Endothelial cell (in vitro differentiated cells): ENCODE data around the gene CXCR1. TPM values are rescaled to one million over a fixed set of nuclear protein-coding genes. Genes with fewer than 3 reads are reported as not detected.

Experiments
- DNase-seq: peaks from one replicate; pipeline ENCODE4 v3.0.0; 2021; ENCODE audit warnings: low spot score
- H3K27ac Mint-ChIP-seq: one replicate; pipeline ENCODE4 v1.8.0; 2021; ENCODE audit warnings: mixed read lengths, inconsistent platforms; ENCODE audit not compliant: unreplicated experiment
- H3K27me3 Mint-ChIP-seq: one replicate; pipeline ENCODE4 v1.8.0; 2021; ENCODE audit warnings: mild to moderate bottlenecking, moderate library complexity, mixed read lengths, inconsistent platforms; ENCODE audit not compliant: unreplicated experiment
- H3K36me3 Mint-ChIP-seq: one replicate; pipeline ENCODE4 v1.8.0; 2021; ENCODE audit warnings: mild to moderate bottlenecking, low read depth, mixed read lengths, inconsistent platforms; ENCODE audit not compliant: unreplicated experiment
- H3K4me1 Mint-ChIP-seq: one replicate; pipeline ENCODE4 v1.8.0; 2021; ENCODE audit warnings: mild to moderate bottlenecking, mixed read lengths, inconsistent platforms; ENCODE audit not compliant: unreplicated experiment
- H3K4me3 Mint-ChIP-seq: one replicate; pipeline ENCODE4 v1.8.0; 2021; ENCODE audit warnings: mild to moderate bottlenecking, mixed read lengths, inconsistent platforms; ENCODE audit not compliant: unreplicated experiment
- H3K9me3 Mint-ChIP-seq: one replicate; pipeline ENCODE4 v1.8.0; 2021; ENCODE audit warnings: mixed read lengths, inconsistent platforms; ENCODE audit not compliant: unreplicated experiment
- total RNA-seq: library from RNA; stranded (reverse); fragmentation: NEBNext Ultra II Directional; extraction: Animal tissue kit (Norgen Biotek cat#: 25700); gene quantifications from one replicate; pipeline ENCODE4 v1.2.1, GENCODE V29; 2021; ENCODE audit not compliant: unreplicated experiment
- TF ChIP-seq, protein P1 (sequence below): fragments of 200-600 bp; sonication (generic); IDR thresholded peaks from one replicate; pipeline ENCODE4 v1.5.0; 2021; ENCODE audit warnings: antibody characterized with exemption; ENCODE audit not compliant: unreplicated experiment

The CXCR1 gene
- total RNA-seq, 1 donor from 2014 or later, result not detected

DNA sequence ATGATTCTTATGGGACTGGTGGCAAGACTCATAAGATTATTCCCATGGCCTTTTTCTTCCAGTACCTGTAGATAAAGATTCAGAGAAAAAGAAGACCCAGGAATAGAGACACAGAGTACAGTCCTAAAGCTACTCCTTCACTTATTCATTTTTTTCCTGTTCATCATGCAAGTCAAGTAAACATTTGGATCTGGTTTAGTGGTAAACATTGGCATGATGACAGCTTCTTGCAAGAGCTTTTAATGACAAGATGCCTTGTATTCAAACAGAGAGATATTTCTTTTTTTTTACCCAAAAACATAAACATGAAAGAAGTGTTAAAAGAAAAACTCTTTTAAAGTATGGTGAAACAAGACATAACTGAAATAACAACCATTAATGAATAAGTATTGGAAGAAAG lies 20.7 kb downstream of the CXCR1 start:
- DNase-seq, result no peak
- Mint-ChIP-seq H3K27me3 (peaks cover 7% of the 10 kb centered on the region), H3K4me3 (no peak overlapping the region), H3K4me1 (peaks cover 3% of the 10 kb centered on the region), H3K36me3 (peaks cover 14% of the 10 kb centered on the region), H3K27ac (no peak overlapping the region), H3K9me3 (peaks cover 7% of the 10 kb centered on the region)
- TF ChIP-seq, protein P1, sequence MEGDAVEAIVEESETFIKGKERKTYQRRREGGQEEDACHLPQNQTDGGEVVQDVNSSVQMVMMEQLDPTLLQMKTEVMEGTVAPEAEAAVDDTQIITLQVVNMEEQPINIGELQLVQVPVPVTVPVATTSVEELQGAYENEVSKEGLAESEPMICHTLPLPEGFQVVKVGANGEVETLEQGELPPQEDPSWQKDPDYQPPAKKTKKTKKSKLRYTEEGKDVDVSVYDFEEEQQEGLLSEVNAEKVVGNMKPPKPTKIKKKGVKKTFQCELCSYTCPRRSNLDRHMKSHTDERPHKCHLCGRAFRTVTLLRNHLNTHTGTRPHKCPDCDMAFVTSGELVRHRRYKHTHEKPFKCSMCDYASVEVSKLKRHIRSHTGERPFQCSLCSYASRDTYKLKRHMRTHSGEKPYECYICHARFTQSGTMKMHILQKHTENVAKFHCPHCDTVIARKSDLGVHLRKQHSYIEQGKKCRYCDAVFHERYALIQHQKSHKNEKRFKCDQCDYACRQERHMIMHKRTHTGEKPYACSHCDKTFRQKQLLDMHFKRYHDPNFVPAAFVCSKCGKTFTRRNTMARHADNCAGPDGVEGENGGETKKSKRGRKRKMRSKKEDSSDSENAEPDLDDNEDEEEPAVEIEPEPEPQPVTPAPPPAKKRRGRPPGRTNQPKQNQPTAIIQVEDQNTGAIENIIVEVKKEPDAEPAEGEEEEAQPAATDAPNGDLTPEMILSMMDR, result no peak

DNA sequence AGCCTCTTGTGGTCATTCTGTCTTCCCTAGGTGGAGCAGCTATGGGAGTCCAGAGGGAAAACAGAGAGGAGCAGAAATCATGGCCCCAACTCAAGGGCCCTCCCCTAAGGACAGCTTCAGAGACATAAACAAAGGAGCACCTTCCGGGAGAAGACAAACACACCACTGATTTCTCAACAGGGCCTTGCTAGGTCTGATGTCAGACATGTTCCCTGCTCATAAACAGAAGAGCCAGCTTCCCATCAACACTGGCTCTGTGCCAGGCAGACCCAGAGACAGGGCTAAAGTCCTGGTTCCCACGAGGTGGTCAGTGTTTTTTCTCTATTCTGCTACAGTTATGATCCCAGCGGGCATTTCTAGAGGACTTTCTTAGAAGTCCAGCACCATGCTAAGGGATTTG lies 21.6 kb downstream of the CXCR1 start:
- Mint-ChIP-seq H3K4me1 (peaks cover 3% of the 10 kb centered on the region), H3K4me3 (no peak overlapping the region), H3K36me3 (peaks cover 14% of the 10 kb centered on the region), H3K27me3 (peaks cover 7% of the 10 kb centered on the region), H3K9me3 (peaks cover 7% of the 10 kb centered on the region), H3K27ac (no peak overlapping the region)
- no peak for DNase-seq
- TF ChIP-seq, protein P1, result no peak

DNA sequence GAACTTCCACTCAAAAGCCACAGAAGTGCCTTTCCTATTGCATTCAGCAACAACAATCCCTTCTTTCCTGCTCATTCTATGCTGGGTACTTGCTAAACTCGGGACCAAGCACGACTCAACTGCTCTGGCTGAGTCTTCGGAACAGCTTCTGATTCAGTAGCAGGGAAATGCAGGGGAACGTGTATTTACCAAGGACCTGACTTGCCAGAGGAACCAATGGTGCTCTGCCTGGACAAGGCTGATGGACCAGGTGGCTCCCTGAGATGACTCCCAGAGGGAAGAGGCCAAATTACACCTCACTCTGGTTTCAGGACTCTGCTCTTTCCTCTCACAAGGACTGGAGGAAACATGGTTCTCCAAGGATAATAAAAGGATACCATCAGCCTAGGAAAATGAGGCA lies 28.7 kb downstream of the CXCR1 start:
- Mint-ChIP-seq H3K27me3 (peaks cover 4% of the 10 kb centered on the region), H3K9me3 (no peaks in the 10 kb centered on the region), H3K27ac (no peak overlapping the region), H3K4me1 (peaks cover 10% of the 10 kb centered on the region), H3K4me3 (no peak overlapping the region), H3K36me3 (peaks cover 9% of the 10 kb centered on the region)
- no peak for DNase-seq
- TF ChIP-seq, protein P1, result no peak

DNA sequence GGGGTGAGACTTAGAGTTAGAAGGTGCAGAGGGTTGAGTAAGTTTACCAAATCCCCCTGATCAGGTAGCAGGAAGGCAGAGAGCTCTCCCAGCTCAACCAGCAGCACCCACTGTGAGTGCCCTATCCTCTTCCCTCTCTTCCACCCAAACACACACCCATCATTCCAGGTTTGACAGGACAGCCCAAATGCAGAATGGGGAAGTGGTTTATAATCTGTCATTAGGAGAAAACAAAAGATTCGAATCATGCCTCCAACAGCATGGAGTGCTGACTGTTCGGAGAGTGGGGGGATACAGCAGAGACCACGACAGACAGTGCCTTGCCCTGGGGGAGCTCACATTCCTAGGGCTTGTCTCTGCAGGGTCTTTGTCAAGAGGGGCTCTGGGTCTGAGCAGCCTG lies 29.2 kb downstream of the CXCR1 start:
- TF ChIP-seq, protein P1, result no peak
- H3K27me3 Mint-ChIP-seq, result peaks cover 5% of the 10 kb centered on the region
- peaks cover 10% of the 10 kb centered on the region for H3K4me1 Mint-ChIP-seq
- H3K4me3 Mint-ChIP-seq, result no peak overlapping the region
- H3K9me3 Mint-ChIP-seq, result no peaks in the 10 kb centered on the region
- no peak for DNase-seq
- H3K27ac Mint-ChIP-seq, result no peak overlapping the region
- H3K36me3 Mint-ChIP-seq, result peaks cover 9% of the 10 kb centered on the region

DNA sequence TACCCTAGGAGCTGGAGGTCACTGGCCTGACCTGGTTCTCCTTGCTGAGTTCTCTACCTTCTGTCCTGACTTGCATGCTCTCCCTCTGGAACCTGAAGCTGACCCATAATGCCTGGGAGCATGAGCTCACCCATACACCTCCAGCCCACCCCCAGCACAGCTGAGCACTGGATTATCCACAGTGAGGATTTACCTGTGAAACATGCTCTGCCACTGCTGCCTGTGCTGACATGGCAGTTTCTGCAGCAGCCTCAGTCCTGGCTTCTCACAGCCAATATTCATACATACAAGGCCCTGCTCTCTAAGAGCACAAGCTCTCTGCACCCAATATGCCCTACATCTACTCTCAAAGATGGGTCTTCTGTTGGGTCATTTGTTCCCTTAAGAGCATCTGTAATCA lies 35.9 kb downstream of the CXCR1 start:
- H3K36me3 Mint-ChIP-seq, result peaks cover 4% of the 10 kb centered on the region
- no peak for DNase-seq
- H3K4me3 Mint-ChIP-seq, result no peak overlapping the region
- H3K4me1 Mint-ChIP-seq, result peaks cover 4% of the 10 kb centered on the region
- TF ChIP-seq, protein P1, result no peak
- H3K27ac Mint-ChIP-seq, result no peak overlapping the region
- H3K27me3 Mint-ChIP-seq, result peaks cover 8% of the 10 kb centered on the region
- H3K9me3 Mint-ChIP-seq, result no peaks in the 10 kb centered on the region
